ENCODE results near the gene FGF11. TPM values are rescaled to one million over a fixed set of nuclear protein-coding genes. Genes with fewer than 3 reads are reported as not detected.

FGF11 gene
- polyA plus RNA-seq, 3 donors = 2.2 TPM; not detected in 2

DNA sequence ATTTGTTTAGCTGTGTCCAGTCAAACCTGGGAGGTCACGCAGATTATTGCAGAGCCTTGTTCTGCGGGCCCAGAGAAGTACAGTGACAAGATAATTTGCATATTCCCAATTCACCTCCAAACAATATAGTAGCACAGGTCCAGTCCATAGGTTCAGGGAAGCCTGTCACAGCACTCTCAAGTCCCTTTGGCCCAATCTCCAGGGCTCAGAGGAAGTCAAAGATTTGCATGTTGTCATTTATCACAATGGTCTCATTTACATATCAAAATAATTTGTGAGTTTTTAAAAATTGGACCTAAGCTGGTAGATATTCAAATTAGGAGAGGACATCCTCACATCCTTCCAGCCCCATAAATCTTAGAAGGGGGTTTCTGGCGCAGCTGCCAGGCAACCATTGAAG is 28.2 kb downstream of the FGF11 start:
- peak overlapping the region; percentile 60 for H2AFZ ChIP-seq (ENCODE audit: insufficient read depth, low read depth, low read length, poor library complexity, severe bottlenecking)
- H3K4me2 ChIP-seq (replicated peaks; ENCODE audit: extremely low read depth, low read length, poor library complexity, severe bottlenecking) = peak overlapping the region; percentile 63
- peak overlapping the region in 1 of 3 experiments; percentile 46 for H3K4me3 ChIP-seq (replicated peaks in 1 of 3; ENCODE audit: low read depth in 2 of 3, low read length in 3 of 3)
- H3K27ac ChIP-seq (ENCODE audit: low read depth in 1 of 2, low read length in 2 of 2) = peak overlapping the region; percentile 80 to 85
- H3K79me2 ChIP-seq (ENCODE audit: insufficient read depth, low read length) = peaks cover 24% of the 10 kb centered on the region
- TF ChIP-seq, protein P1, sequence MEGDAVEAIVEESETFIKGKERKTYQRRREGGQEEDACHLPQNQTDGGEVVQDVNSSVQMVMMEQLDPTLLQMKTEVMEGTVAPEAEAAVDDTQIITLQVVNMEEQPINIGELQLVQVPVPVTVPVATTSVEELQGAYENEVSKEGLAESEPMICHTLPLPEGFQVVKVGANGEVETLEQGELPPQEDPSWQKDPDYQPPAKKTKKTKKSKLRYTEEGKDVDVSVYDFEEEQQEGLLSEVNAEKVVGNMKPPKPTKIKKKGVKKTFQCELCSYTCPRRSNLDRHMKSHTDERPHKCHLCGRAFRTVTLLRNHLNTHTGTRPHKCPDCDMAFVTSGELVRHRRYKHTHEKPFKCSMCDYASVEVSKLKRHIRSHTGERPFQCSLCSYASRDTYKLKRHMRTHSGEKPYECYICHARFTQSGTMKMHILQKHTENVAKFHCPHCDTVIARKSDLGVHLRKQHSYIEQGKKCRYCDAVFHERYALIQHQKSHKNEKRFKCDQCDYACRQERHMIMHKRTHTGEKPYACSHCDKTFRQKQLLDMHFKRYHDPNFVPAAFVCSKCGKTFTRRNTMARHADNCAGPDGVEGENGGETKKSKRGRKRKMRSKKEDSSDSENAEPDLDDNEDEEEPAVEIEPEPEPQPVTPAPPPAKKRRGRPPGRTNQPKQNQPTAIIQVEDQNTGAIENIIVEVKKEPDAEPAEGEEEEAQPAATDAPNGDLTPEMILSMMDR (IDR thresholded peaks at IDR 0.05) = no peak
- Mint-ChIP-seq H3K4me1 (peaks cover 26% of the 10 kb centered on the region), H3K4me3 (no peak overlapping the region), H3K27me3 (ENCODE audit: low read depth in 3 of 3) (no peaks in the 10 kb centered on the region), H3K36me3 (peaks cover 20 to 38% of the 10 kb centered on the region in 2 donors), H3K27ac (peak overlapping the region; percentile 88 to 97 (median 94)), H3K9me3 (no peaks in the 10 kb centered on the region)
- WGBS (ENCODE audit: insufficient coverage) = 65% methylated on average over 2 of the region's 3 CpGs
- H3K4me1 ChIP-seq (ENCODE audit: control insufficient read depth in 1 of 2, insufficient read depth in 2 of 2, low read length in 2 of 2) = peaks cover 21 to 28% of the 10 kb centered on the region in 2 donors
- intact Hi-C loops (cut with micrococcal nuclease) = no loop called here
- peak overlapping the region; percentile 37 for H3K9ac ChIP-seq (ENCODE audit: insufficient read depth, low read length, poor library complexity, severe bottlenecking)
- H3K27me3 ChIP-seq (ENCODE audit: control insufficient read depth in 2 of 2, insufficient read depth in 2 of 2, low read length in 2 of 2) = no peaks in the 10 kb centered on the region
- peaks cover 19 to 28% of the 10 kb centered on the region in 2 donors for H3K36me3 ChIP-seq (replicated peaks in 1 of 2; ENCODE audit: control insufficient read depth in 1 of 2, insufficient read depth in 2 of 2, low read length in 2 of 2)
- no peak for DNase-seq
- no peaks in the 10 kb centered on the region for H4K20me1 ChIP-seq (ENCODE audit: insufficient read depth, low read length)
- no peaks in the 10 kb centered on the region for H3K9me3 ChIP-seq (replicated peaks in 1 of 2; ENCODE audit: control insufficient read depth in 1 of 2, insufficient read depth in 1 of 2, low read length in 2 of 2)

DNA sequence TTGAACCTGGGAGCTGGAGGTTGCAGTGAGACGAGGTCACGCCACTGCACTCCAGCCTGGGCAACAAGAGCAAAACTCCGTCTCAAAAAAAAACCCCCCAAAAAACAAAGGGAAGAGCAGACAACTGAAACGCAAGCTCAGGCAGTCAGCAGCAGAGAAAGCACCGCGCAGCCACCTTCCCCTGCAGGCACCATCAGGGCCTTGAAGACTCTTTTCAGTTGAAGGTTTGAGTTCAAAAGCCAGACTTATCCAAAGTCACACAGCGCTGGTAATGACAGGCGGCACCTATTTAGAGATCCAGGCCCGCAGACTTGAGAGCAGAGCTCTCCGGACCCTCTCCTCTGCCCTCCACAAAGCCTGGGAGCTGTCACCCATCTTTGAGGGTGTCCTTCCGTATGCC is 29.0 kb downstream of the FGF11 start:
- H3K27me3 ChIP-seq (ENCODE audit: control insufficient read depth in 2 of 2, insufficient read depth in 2 of 2, low read length in 2 of 2) = no peaks in the 10 kb centered on the region
- TF ChIP-seq, protein P1 (IDR thresholded peaks at IDR 0.05) = no peak
- Mint-ChIP-seq H3K9me3 (no peaks in the 10 kb centered on the region), H3K27me3 (ENCODE audit: low read depth in 3 of 3) (no peaks in the 10 kb centered on the region), H3K4me3 (no peak overlapping the region), H3K4me1 (peaks cover 26% of the 10 kb centered on the region), H3K27ac (peak overlapping the region in 2 of 7 donors; percentile 32 to 88), H3K36me3 (peaks cover 18 to 32% of the 10 kb centered on the region in 2 donors)
- H3K79me2 ChIP-seq (ENCODE audit: insufficient read depth, low read length) = peaks cover 28% of the 10 kb centered on the region
- H3K9ac ChIP-seq (ENCODE audit: insufficient read depth, low read length, poor library complexity, severe bottlenecking) = no peak overlapping the region
- H3K27ac ChIP-seq (ENCODE audit: low read depth in 1 of 2, low read length in 2 of 2) = no peak overlapping the region
- H3K4me1 ChIP-seq (ENCODE audit: control insufficient read depth in 1 of 2, insufficient read depth in 2 of 2, low read length in 2 of 2) = peaks cover 21 to 28% of the 10 kb centered on the region in 2 donors
- intact Hi-C loops (cut with micrococcal nuclease) = no loop called here
- no peaks in the 10 kb centered on the region for H3K9me3 ChIP-seq (replicated peaks in 1 of 2; ENCODE audit: control insufficient read depth in 1 of 2, insufficient read depth in 1 of 2, low read length in 2 of 2)
- no peak overlapping the region for H3K4me2 ChIP-seq (replicated peaks; ENCODE audit: extremely low read depth, low read length, poor library complexity, severe bottlenecking)
- WGBS (ENCODE audit: insufficient coverage) = 98% methylated on average over 9 of the region's 11 CpGs
- no peak overlapping the region for H2AFZ ChIP-seq (ENCODE audit: insufficient read depth, low read depth, low read length, poor library complexity, severe bottlenecking)
- no peaks in the 10 kb centered on the region for H4K20me1 ChIP-seq (ENCODE audit: insufficient read depth, low read length)
- no peak overlapping the region for H3K4me3 ChIP-seq (replicated peaks in 1 of 3; ENCODE audit: low read depth in 2 of 3, low read length in 3 of 3)
- H3K36me3 ChIP-seq (replicated peaks in 1 of 2; ENCODE audit: control insufficient read depth in 1 of 2, insufficient read depth in 2 of 2, low read length in 2 of 2) = peaks cover 14 to 20% of the 10 kb centered on the region in 2 donors
- DNase-seq = no peak

Data from CD14-positive monocyte (primary cell).